ENCODE measurements around the gene AKR1C1.
"Not testable (repeated sequence)": the region's sequence is repeated elsewhere in the genome, so short reads cannot be mapped to it uniquely, and the experiment has no call there.

- not testable (repeated sequence) for TF ChIP-seq ZNF143 (CRISPR knock-in tag; IDR thresholded peaks at IDR 0.05); NR2F6 (CRISPR knock-in tag; IDR thresholded peaks at IDR 0.05); SIN3A (IDR thresholded peaks at IDR 0.05; ENCODE audit: borderline replicate concordance in 2 of 2, control insufficient read depth in 1 of 2, low read depth in 2 of 2, low read length in 2 of 2)
These were observed 24.9 kb downstream of the AKR1C1 start for GRCh38 chr10:4988000-4988641.
